ENCODE data around the gene PPP1R10.
A peak's percentile ranks its signal among the peaks of the same experiment; 100 is the strongest.

Gene PPP1R10

DNA sequence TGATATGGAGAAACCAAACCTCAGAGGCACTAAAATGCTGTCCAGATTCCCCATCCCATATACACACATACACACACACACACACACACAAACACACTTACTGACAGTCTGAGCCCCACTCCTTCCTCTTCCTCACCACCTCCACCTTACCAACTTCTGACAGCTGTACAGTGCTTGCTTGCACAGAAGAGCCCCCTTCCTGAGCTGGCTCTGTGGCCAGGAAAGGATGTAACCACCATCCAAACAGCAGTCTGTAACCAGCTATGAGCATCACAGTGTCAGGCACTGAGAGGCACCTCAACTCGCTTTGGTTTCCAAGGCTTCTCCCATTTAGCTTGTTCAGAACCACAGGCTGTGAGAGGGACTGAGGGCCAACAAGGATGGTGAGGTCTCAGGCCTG is 24.0 kb upstream of the PPP1R10 start:
- TF ChIP-seq ZFX (IDR thresholded peaks at IDR 0.05; ENCODE audit: borderline replicate concordance), result no peak
- TF ChIP-seq, protein P1, sequence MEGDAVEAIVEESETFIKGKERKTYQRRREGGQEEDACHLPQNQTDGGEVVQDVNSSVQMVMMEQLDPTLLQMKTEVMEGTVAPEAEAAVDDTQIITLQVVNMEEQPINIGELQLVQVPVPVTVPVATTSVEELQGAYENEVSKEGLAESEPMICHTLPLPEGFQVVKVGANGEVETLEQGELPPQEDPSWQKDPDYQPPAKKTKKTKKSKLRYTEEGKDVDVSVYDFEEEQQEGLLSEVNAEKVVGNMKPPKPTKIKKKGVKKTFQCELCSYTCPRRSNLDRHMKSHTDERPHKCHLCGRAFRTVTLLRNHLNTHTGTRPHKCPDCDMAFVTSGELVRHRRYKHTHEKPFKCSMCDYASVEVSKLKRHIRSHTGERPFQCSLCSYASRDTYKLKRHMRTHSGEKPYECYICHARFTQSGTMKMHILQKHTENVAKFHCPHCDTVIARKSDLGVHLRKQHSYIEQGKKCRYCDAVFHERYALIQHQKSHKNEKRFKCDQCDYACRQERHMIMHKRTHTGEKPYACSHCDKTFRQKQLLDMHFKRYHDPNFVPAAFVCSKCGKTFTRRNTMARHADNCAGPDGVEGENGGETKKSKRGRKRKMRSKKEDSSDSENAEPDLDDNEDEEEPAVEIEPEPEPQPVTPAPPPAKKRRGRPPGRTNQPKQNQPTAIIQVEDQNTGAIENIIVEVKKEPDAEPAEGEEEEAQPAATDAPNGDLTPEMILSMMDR (IDR thresholded peaks at IDR 0.05), result no peak
- H3K27ac ChIP-seq, result no peak overlapping the region

DNA sequence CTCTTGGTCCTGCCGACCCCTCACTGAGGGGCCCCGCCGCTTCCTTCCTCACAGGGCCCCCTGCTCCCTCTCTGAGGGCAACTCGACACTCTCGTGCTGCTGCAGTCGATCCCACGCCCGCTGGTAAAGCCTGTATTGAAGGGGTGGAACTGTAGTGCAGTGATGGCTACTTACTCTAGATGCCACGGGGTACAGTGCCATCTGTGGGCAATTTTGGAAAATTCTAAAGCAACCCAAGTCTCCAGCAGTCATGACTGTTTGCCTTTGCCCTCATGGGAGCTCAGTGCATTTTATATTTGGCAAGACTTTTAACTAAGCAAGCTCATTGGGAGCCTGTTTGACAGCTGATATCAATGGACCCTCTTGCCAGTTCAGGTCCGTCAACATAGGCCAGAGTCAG is 23.4 kb upstream of the PPP1R10 start:
- TF ChIP-seq, protein P1 (IDR thresholded peaks at IDR 0.05), result no peak
- no peak for TF ChIP-seq ZFX (IDR thresholded peaks at IDR 0.05; ENCODE audit: borderline replicate concordance)
- no peak overlapping the region for H3K27ac ChIP-seq

DNA sequence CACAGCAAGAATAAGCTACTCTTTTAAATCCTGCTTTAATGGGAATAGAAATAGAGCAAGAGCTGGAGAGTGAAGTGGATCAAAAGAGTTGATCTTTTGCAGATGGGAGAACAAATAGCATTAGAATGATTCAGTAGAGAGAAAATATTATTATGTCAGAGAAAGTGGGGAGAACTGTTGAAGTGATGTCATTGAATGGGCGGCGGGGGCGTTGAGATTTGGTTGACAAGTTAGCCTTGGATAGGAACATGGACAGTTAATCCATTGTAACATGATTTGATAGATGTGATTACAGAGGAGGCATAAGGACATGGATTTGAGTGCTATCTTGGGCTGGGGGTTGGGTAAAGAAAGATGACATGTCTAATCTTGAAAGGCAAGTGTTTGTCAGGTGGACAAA is 18.8 kb upstream of the PPP1R10 start:
- no peak for TF ChIP-seq ZFX (IDR thresholded peaks at IDR 0.05; ENCODE audit: borderline replicate concordance)
- TF ChIP-seq, protein P1 (IDR thresholded peaks at IDR 0.05), result no peak
- no peak overlapping the region for H3K27ac ChIP-seq

DNA sequence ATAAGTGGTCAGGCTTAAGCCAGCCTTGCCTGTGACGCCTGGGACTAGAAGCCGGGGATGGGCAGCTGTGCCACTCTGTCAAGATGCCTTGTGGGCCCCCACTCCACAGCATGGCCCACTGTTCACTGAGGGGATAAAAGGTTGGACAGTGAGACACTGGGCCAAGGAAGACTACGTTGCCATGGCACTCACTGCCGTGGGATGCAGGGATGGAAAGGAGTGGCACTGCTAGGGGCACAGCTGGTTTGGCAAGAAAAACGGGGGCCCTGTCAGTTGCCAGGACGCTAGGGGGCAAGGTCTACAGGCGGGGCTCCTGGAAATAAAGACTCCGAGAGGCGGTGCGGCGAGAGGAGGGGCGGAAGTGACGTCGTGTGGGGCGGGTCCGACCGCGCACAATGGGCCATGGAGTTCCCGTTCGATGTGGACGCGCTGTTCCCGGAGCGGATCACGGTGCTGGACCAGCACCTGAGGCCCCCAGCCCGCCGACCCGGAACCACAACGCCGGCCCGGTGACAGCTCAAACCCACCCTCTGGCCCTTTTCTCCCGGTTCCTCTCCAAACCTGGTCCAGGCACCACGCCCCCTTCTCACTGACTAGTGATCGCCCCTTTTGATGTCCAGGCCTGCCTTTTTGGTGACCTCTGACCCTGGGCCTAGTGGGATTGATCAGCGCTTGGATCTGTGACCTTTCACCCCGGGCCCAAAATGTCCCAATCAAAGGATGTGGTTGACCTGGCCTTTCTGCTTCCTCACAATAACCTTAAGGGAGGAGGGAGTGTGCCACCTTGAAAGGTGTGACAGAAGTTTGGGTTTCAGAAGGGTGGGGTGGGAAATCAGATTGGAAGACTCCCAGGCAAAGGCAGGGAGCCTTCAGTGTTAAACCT is 9.7 kb upstream of the PPP1R10 start, which contains the start of gene ATAT1:
TSS of gene ATAT1 (plus strand) at position 391 of the 883 bp plus-strand sequence.
- peak within 1 kb of the TSS; percentile 79 for H3K27ac ChIP-seq
- TF ChIP-seq, protein P1 (IDR thresholded peaks at IDR 0.05), result peak; percentile 40
- TF ChIP-seq ZFX (IDR thresholded peaks at IDR 0.05; ENCODE audit: borderline replicate concordance), result no peak

DNA sequence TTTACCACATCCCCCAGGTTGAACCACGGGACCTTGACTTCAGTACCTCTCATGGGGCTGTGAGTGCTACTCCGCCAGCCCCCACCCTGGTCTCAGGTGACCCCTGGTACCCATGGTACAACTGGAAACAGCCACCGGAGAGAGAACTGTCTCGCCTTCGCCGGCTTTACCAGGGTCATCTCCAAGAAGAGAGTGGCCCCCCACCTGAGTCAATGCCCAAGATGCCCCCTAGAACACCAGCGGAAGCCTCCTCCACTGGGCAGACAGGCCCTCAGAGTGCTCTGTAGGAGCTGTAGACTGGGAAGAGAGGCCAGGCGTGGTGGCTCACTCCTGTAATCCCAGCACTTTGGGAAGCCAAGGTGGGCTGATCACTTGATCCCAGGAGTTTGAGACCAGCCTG is 8.5 kb upstream of the PPP1R10 start:
- TF ChIP-seq, protein P1 (IDR thresholded peaks at IDR 0.05), result no peak
- TF ChIP-seq ZFX (IDR thresholded peaks at IDR 0.05; ENCODE audit: borderline replicate concordance), result no peak
- peak overlapping the region; percentile 79 for H3K27ac ChIP-seq

DNA sequence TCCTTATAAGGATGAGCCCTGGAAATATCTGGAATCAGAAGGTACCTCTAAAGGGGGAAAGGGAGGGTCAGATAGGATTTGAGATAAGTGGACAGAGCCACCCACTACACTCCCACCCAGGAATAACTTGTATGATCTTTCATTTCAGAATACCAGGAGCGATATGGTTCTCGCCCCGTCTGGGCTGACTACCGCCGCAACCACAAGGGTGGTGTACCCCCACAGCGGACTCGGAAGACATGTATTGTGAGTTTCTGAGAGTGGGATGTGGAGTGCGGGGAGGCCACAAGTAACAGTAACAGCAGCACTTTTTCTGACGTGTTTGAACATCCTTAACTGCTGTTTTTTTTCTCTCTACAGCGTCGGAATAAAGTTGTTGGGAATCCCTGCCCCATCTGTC is 2.5 kb upstream of the PPP1R10 start:
- peak overlapping the region; percentile 99; the same call in 1 of the 2 replicates for H3K27ac ChIP-seq
- TF ChIP-seq ZFX (IDR thresholded peaks at IDR 0.05; ENCODE audit: borderline replicate concordance), result no peak
- TF ChIP-seq, protein P1 (IDR thresholded peaks at IDR 0.05), result no peak

DNA sequence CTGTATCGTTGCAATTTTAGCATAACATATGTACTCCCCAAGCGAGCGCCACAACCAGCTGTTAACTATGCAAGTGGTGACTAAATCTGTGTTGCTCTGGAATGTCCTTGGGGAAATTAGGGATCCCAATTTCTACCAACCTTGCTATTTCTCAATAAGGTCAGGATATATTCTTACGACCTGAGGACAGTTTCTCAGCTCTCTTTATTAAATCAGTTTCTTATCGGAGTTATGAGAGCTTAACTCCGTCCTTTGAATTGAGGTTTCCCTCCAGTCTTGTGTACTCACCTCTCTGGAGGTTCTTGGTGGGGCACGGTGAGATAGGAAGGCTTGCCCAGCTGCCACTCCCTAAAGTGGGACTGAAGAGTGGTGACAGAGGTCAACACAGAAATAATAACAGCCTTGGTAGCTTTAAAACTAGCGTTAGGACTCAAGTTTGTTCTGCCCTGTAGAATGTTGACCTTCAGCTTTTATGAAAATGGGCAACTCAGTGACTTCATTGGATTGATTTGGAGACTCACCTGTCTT is 1.3 kb upstream of the PPP1R10 start:
- TF ChIP-seq, protein P1 (IDR thresholded peaks at IDR 0.05), result no peak
- no peak for TF ChIP-seq ZFX (IDR thresholded peaks at IDR 0.05; ENCODE audit: borderline replicate concordance)
- H3K27ac ChIP-seq, result peak overlapping the region; percentile 99

All from 22Rv1 (cell line).